Right cardiac atrium (tissue), 5 donors: Measurements from ENCODE around the gene ARHGAP20. TPM values are rescaled to one million over a fixed set of nuclear protein-coding genes. Genes with fewer than 3 reads are reported as not detected.

Experiments used
- ATAC-seq, 2 donors: fragments of 200-7000 bp; cut with Tn5 transposase; one replicate each; pipeline versions ENCODE4 v1.8.0 to v1.9.1; 2020; ENCODE audit warnings: moderate library complexity in 2 of 2, mild to moderate bottlenecking in 1 of 2
- DNase-seq, 3 donors: peaks; one replicate each; pipeline ENCODE4 v3.0.0-alpha.2; 2020
- H3K27ac ChIP-seq: one replicate; pipeline ENCODE4 v1.5.1; 2013; ENCODE audit warnings: mild to moderate bottlenecking, low read length, control low read depth, moderate library complexity
- H3K27me3 ChIP-seq: one replicate; pipeline ENCODE4 v1.6.1; 2013; ENCODE audit not compliant: control insufficient read depth, insufficient read depth
- H3K4me1 ChIP-seq: one replicate; pipeline ENCODE4 v1.6.1; 2013; ENCODE audit warnings: low read length; ENCODE audit not compliant: control insufficient read depth, insufficient read depth
- H3K4me3 ChIP-seq: one replicate; pipeline ENCODE4 v1.5.1; 2013; ENCODE audit warnings: low read length, control low read depth
- H3K9me3 ChIP-seq: one replicate; pipeline ENCODE4 v1.6.1; 2013; ENCODE audit warnings: low read length; ENCODE audit not compliant: control insufficient read depth
- WGBS: extraction: QIAGEN DNeasy Blood & Tissue Kit; methylation state at CpG from one replicate; pipeline ENCODE4 v1.1.7; 2013; 5-methylcytosine and 5-hydroxymethylcytosine counted together
- intact Hi-C, 4 donors: fragments of 100-400 bp; cut with DNase I; formaldehyde crosslinking; loops; one replicate each; pipeline versions ENCODE4 v1.11.0 to v1.14.0; 2022 to 2023
- long read RNA-seq, 4 donors: library from polyadenylated mRNA; unstranded; transcript quantifications; one replicate each; pipeline ENCODE4 v2.0.0, GENCODE V29; 2020 to 2021
- polyA plus RNA-seq: library from polyadenylated mRNA; stranded (reverse); fragments of 200-250 nt; gene quantifications from one replicate; pipeline ENCODE4 v1.2.3, GENCODE V29; 2013
- total RNA-seq, 4 donors: library from RNA; stranded (reverse); fragmentation: NEBNext Ultra II Directional; extraction: Animal tissue kit (Norgen Biotek cat#: 25700); gene quantifications; one replicate each; pipeline ENCODE4 v1.2.1, GENCODE V29; 2021
- donor health status: healthy with polysubstance abuse.
- donor health status: DM: no; HTN: yes; CAD: no.
- donor health status: DM: no; HTN: no; CAD: no.
- donor health status: DM: no; HTN: yes; CAD: no; lungs with severe emphysema.
- donor health status: DM: yes; HTN: yes; CAD: no.

ARHGAP20 gene, protein sequence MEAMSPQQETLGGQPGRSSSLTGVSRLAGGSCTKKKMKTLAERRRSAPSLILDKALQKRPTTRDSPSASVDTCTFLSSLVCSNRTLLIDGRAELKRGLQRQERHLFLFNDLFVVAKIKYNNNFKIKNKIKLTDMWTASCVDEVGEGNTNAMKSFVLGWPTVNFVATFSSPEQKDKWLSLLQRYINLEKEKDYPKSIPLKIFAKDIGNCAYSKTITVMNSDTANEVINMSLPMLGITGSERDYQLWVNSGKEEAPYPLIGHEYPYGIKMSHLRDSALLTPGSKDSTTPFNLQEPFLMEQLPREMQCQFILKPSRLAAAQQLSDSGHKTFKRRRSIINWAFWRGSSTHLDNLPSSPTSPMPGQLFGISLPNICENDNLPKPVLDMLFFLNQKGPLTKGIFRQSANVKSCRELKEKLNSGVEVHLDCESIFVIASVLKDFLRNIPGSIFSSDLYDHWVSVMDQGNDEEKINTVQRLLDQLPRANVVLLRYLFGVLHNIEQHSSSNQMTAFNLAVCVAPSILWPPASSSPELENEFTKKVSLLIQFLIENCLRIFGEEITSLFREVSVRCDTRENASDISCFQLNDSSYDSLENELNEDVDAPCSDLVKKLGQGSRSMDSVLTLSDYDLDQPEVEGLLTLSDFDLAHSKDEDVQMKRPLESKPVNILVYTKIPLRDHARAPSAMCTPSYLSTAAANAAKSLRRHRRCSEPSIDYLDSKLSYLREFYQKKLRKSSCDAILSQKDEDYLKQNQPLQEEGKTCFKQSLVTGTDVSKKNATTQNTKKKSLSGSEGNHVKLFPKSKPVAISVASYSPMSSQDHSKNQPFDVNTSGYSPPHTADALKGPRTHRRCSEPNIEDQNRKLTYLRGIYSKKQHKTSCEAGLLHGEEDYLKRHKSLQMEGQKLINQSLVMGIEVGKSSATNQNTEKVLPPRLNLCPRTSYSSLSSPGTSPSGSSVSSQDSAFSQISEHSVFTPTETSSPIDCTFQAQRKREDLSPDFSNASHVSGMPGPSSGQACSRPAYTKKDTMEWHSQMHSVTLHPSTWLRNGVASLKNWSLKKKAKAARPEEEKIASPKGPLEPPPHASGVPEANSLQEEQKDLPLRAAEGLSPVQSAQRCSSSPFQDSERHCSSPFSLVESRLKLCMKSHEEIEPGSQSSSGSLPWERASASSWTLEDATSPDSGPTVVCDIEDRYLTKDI
- total RNA-seq, result under 1 TPM; 0.34 to 0.78 (median 0.42) TPM
- 0.29 TPM for polyA plus RNA-seq
- long read RNA-seq, donor 1, result 0 reads
- long read RNA-seq, donor 2, result 0 reads
- long read RNA-seq, donor 3, result 0 reads
- long read RNA-seq, donor 4, partial matches to known transcripts, result 1 of 1 reads
- long read RNA-seq, donor 4, other reads (novel, unspliced or antisense), result 0 of 1 reads

DNA sequence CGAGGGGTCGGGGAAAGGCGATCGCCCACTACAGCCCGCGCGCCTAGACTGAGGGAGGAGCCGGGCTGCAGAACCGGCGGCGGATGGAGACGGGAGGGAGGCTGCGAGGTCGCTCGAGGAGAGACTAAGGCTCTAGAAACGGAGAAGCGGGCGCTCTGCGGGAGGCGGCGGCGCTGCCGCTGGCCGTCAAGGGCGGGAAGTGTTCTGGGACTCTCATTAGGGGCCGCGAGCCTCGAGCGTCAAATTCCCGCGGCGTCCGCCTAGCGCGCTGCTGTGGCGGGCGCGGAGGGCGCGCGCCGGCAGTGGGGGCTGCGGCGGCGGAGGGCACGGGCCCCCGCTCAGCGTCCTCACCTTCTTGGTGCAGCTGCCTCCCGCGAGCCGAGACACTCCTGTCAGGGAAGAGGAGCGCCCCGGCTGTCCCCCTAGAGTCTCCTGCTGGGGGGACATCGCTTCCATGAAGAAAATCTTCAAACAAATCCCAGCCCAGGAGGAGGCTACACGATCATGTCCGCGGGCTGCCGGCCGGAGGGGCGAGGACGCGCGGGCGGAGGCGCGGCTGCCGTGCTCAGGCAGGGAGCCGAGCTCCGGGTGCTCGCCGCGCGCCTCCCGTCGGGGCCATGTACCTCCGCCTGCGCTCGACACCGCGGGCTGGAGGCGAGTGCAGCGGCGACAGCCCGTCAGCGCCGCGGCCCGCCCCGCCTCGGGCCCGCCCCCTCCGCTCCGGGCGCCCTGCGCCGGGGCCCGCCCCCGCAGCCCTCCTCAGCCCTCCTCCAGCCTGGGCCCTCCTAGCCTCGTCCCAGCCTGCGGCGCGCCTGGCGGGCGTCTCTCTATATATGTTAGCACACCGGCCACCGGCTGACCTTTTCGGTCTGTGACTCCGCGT is at the start of gene ARHGAP20:
Gene ARHGAP20, minus strand, starts transcription at position 662 of the 883 bp plus-strand sequence. Its CDS starts 206 bp downstream, at position 456.
- ATAC-seq, result peak; percentile 97
- WGBS, result under 1% methylated on average over 109 of the region's 109 CpGs

DNA sequence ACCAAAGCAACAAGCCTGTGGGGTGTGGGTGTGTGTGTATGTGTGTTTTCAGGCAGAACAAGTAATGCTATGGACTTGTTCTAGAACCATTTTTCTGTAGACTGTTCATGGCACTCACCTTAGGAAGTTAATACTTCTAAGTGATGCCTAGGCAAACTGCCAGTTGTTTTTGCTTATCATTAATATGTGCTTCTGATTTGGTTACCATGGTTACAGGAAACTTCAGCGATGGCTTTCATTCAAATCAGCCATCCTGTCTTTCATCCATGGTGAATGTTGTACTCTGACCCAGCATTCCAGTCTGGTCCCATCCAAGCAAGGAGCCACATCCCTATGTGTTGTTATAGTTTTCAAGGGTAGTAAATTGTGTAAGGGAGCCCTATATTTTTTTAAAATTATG is 49.8 kb upstream of the ARHGAP20 start:
- 28% methylated on average over 1 of the region's 1 CpG for WGBS

More for the DNA sequence above, at the start of gene ARHGAP20:
- no peaks in the 10 kb centered on the region for H3K9me3 ChIP-seq
- DNase-seq, result peak; percentile 74 to 88 (median 85)
- H3K4me3 ChIP-seq, result peak within 1 kb of the TSS; percentile 64
- peak within 1 kb of the TSS; percentile 4 for H3K27ac ChIP-seq
- no peaks in the 10 kb centered on the region for H3K4me1 ChIP-seq
- no peaks in the 10 kb centered on the region for H3K27me3 ChIP-seq
- intact Hi-C loops, result loop anchor here in 2 of 4 donors (10.0 kb wide), 2 partner anchors 153 to 513 kb away; no protein-coding TSS in a partner anchor

DNA sequence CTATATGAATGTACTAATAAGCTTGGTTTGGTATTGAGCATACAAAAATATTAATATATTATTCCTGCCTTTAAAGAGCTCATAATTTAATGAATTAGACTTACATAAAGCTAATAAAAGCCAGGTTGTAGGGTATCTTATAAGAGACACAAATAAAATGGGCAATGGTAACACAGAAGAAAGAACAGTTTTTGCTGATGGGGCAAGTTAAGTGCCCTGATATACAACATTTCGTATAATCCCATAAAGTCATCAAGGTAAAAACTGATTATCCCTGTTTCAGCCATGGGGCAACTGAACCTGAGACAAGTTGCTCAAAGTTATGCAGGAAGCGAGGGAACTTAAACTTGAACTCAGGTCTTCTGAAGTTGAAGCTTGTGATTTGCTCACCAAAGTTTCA is 48.9 kb upstream of the ARHGAP20 start:
- no peak overlapping the region for H3K4me3 ChIP-seq
- 96% methylated on average over 2 of the region's 2 CpGs for WGBS
- no peak for DNase-seq
- H3K27ac ChIP-seq, result no peak overlapping the region
- no peaks in the 10 kb centered on the region for H3K9me3 ChIP-seq
- no peaks in the 10 kb centered on the region for H3K4me1 ChIP-seq
- H3K27me3 ChIP-seq, result no peaks in the 10 kb centered on the region
- intact Hi-C loops, result no loop called here
- ATAC-seq, result no peak

More for the DNA sequence above, 49.8 kb upstream of the ARHGAP20 start:
- ATAC-seq, result no peak
- no peak for DNase-seq
- no peaks in the 10 kb centered on the region for H3K9me3 ChIP-seq
- no peak overlapping the region for H3K27ac ChIP-seq
- intact Hi-C loops, result no loop called here
- no peaks in the 10 kb centered on the region for H3K4me1 ChIP-seq
- no peak overlapping the region for H3K4me3 ChIP-seq
- no peaks in the 10 kb centered on the region for H3K27me3 ChIP-seq

DNA sequence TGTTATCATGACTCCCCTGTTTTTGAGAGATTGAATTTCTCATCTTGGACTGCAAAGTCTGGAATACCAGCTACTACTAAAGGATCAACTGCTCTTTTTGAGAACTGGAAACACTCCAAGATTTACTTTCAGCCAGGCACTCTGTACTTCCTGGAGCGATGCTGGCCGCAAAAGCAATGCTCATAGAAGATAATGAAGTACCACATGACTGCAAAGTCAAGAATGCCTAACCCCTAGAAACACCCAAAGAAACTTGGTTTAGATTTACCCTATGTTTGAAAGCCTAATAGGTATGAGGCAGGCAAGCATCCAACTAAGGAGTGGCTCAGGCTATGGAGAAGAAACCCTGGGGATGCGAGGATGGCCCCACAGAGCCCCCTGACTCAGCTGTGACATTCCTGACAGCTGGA is 47.7 kb upstream of the ARHGAP20 start:
- peak in 1 of 3 donors; percentile 46 for DNase-seq
- WGBS, result 10% methylated on average over 3 of the region's 3 CpGs
- H3K27me3 ChIP-seq, result no peaks in the 10 kb centered on the region
- H3K4me3 ChIP-seq, result no peak overlapping the region
- intact Hi-C loops, result no loop called here
- peak; percentile 29 for ATAC-seq
- H3K4me1 ChIP-seq, result no peaks in the 10 kb centered on the region
- H3K9me3 ChIP-seq, result no peaks in the 10 kb centered on the region
- no peak overlapping the region for H3K27ac ChIP-seq

DNA sequence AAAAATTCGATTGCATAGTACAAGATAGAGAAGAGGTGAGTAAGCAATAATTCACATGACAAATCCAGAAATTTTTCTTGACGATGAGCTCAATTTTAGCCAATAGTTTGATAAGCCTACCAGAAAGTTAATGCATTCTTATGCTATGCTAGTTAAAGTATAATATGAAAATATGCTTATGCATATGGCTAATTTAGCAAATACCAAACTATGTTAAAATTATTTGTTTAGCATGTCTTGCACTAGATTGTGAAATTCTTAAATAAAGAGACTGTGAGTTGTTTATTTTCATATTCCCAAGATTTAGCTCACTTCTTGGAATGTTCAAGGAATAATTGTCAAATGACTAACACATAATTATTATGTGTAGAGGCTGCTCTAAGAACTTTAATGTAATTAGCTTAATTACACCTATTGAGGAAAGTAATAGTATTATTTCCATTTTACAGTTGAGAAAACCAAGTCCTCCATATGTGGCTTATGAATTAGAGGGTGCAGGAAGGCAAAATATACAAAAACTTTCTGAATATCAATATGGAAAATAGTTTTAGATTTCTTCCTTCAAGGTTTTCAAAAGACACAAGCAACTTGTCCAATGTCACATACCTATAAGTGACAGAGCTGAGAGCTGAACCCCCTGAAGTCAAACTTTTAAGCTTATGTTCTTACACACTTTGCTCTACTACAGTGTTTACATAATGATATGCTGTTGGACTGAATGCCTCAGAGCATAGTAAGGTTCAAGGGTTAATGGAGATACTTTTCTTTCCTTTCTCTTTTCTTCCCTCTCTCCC is 45.9 kb upstream of the ARHGAP20 start:
- H3K9me3 ChIP-seq, result no peaks in the 10 kb centered on the region
- 69% methylated on average over 2 of the region's 2 CpGs for WGBS
- DNase-seq, result no peak
- H3K27me3 ChIP-seq, result no peaks in the 10 kb centered on the region
- no peak for ATAC-seq
- H3K27ac ChIP-seq, result no peak overlapping the region
- intact Hi-C loops, result no loop called here
- H3K4me3 ChIP-seq, result no peak overlapping the region
- no peaks in the 10 kb centered on the region for H3K4me1 ChIP-seq

DNA sequence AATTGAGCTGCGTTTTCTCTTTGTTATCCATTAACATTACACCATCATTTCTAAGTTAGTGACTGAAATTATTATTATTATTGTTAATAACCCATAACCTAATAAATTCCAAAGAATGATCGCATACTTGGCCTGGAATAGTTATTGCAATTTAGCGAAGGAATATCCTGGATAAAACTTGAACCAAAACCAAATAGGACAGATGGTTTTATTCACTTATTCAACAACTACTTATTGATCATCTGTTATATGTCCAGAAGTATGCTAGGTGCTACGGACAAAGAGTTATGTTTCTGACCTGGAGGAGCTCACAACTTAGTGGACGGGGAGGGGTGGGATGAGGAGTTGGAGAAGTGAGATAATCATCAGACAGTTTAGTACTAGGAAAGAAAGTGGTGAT is 44.8 kb upstream of the ARHGAP20 start:
- no peak overlapping the region for H3K4me3 ChIP-seq
- intact Hi-C loops, result no loop called here
- WGBS, result 76% methylated on average over 5 of the region's 5 CpGs
- no peaks in the 10 kb centered on the region for H3K9me3 ChIP-seq
- H3K27ac ChIP-seq, result no peak overlapping the region
- DNase-seq (no peak), ATAC-seq (no peak)
- no peaks in the 10 kb centered on the region for H3K27me3 ChIP-seq
- no peaks in the 10 kb centered on the region for H3K4me1 ChIP-seq

DNA sequence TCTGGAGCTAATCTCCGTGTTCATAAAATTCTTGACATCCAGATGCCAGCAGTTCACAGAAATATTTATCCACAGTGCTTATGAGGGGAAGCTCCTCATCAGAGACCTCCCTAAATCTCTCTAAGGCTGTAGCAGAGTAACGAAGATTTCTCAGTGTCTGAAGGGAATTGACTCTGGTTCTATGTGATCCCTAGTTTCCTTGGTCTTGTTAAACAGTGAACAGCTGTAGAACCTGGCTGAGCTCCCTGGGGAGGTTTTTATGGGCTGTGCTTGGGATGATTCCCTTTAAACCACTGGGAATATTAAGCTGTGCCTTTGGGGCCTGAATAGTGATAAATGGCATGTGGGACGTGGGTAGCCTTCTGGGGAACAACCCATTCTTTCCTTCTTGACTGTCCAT is 43.7 kb upstream of the ARHGAP20 start:
- H3K9me3 ChIP-seq, result no peaks in the 10 kb centered on the region
- intact Hi-C loops, result no loop called here
- H3K27ac ChIP-seq, result no peak overlapping the region
- DNase-seq, result no peak
- ATAC-seq, result no peak
- no peak overlapping the region for H3K4me3 ChIP-seq
- no peaks in the 10 kb centered on the region for H3K4me1 ChIP-seq
- H3K27me3 ChIP-seq, result no peaks in the 10 kb centered on the region
- 73% methylated on average over 3 of the region's 3 CpGs for WGBS

DNA sequence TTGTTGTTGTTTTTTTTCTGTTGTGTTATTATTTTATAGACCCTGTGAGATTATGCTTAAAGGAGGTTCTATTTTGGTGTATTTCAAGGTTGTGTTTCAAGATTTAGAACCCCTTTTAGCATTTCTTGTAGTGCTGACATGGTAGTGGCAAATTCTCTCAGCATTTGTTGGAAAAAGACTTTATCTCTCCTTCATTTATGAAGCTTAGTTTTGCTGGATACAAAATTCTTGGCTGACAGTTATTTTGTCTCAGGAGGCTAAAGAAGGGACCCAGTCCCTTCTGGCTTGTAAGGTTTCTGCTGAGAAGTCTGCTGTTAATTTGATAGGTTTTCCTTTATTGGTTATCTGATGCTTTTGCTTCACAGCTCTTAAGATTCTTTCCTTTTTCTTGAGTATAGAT is 40.7 kb upstream of the ARHGAP20 start:
- Histone ChIP-seq H3K27me3 (no peaks in the 10 kb centered on the region), H3K27ac (no peak overlapping the region), H3K9me3 (no peaks in the 10 kb centered on the region), H3K4me3 (no peak overlapping the region), H3K4me1 (no peaks in the 10 kb centered on the region)
- intact Hi-C loops, result no loop called here
- ATAC-seq, result no peak
- no peak for DNase-seq

DNA sequence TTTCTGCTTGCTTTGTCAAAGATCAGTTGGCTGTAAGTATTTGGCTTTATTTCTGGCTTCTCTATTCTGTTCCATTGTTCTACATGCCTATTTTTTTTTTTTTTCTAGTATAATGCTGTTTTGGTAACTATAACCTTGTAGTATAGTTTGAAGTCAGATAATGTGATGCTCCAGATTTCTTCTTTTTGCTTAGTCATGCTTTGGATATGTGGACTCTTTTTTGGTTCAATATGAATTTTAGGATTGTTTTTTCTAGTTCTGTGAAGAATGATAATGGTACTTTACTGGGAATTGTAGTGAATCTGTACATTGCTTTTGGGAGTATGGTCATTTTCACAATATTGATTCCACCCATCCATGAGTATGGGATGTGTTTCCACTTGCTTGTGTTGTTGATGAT is 37.9 kb upstream of the ARHGAP20 start:
- H3K4me3 ChIP-seq, result no peak overlapping the region
- no peaks in the 10 kb centered on the region for H3K9me3 ChIP-seq
- intact Hi-C loops, result no loop called here
- no peaks in the 10 kb centered on the region for H3K4me1 ChIP-seq
- no peaks in the 10 kb centered on the region for H3K27me3 ChIP-seq
- DNase-seq, result no peak
- no peak overlapping the region for H3K27ac ChIP-seq
- no peak for ATAC-seq
